Adipose tissue (tissue), 3 donors: ENCODE measurements around the gene STIM1. TPM values are rescaled to one million over a fixed set of nuclear protein-coding genes. Genes with fewer than 3 reads are reported as not detected.

Source experiments
- H3K27ac ChIP-seq: one replicate; pipeline ENCODE4 v1.5.1; 2013; ENCODE audit warnings: low read depth, low read length
- WGBS, 3 donors: extraction: QIAGEN DNeasy Blood & Tissue Kit; methylation state at CpG; one replicate each; pipeline ENCODE4 v1.1.7; 2013; 5-methylcytosine and 5-hydroxymethylcytosine counted together
- polyA plus RNA-seq, 3 donors: library from polyadenylated mRNA; stranded (reverse); fragments of 200-250 nt; gene quantifications; one replicate each; pipeline ENCODE4 v1.2.3, GENCODE V29; 2013
- donor health status: healthy with polysubstance abuse.
- donor health status: Bipolar disorder and iron deficiency.
- donor health status: healthy.

STIM1 gene
- polyA plus RNA-seq, 3 donors, result 17.6 to 49.7 (median 40.0) TPM

- WGBS, 3 donors, result 88 to 97% (median 94%) methylated on average over 3 of the region's 3 CpGs
- no peak overlapping the region for H3K27ac ChIP-seq
Measured at GRCh38 chr11:3826721-3827120, 28.7 kb upstream of the STIM1 start.

- whole genome bisulfite sequencing, 3 donors, result 88 to 91% (median 89%) methylated on average over 35 of the region's 35 CpGs
- H3K27ac ChIP-seq, result no peak overlapping the region
Measured at GRCh38 chr11:3827434-3828186, 27.9 kb upstream of the STIM1 start.

- 95 to 100% (median 97%) methylated on average over 3 of the region's 3 CpGs for WGBS, 3 donors
- H3K27ac ChIP-seq, result no peak overlapping the region
Measured at GRCh38 chr11:3830088-3830487, 25.4 kb upstream of the STIM1 start.

- 52 to 85% (median 68%) methylated on average over 1 of the region's 1 CpG for WGBS, 3 donors
- H3K27ac ChIP-seq, result no peak overlapping the region
Measured at GRCh38 chr11:3830730-3831129, 24.7 kb upstream of the STIM1 start.

- WGBS, 3 donors, result 57 to 80% (median 57%) methylated on average over 12 to 13 of the region's 13 CpGs
Measured at GRCh38 chr11:3831378-3832239, 23.9 kb upstream of the STIM1 start.

GRCh38 chr11:3832816-3833215 is 22.6 kb upstream of the STIM1 start:
- WGBS, 3 donors, result 67 to 95% (median 92%) methylated on average over 2 of the region's 2 CpGs
- no peak overlapping the region for H3K27ac ChIP-seq

More at GRCh38 chr11:3831378-3832239, 23.9 kb upstream of the STIM1 start:
- no peak overlapping the region for H3K27ac ChIP-seq

- WGBS, 3 donors, result 70 to 93% (median 77%) methylated on average over 2 of the region's 2 CpGs
- no peak overlapping the region for H3K27ac ChIP-seq
Measured at GRCh38 chr11:3833449-3833848, 22.0 kb upstream of the STIM1 start.

GRCh38 chr11:3834349-3834663 is 21.2 kb upstream of the STIM1 start:
- no peak overlapping the region for H3K27ac ChIP-seq

GRCh38 chr11:3834664-3835461 is 20.6 kb upstream of the STIM1 start:
- no peak overlapping the region for H3K27ac ChIP-seq
- 44 to 83% (median 50%) methylated on average over 7 of the region's 7 CpGs for WGBS, 3 donors

More at GRCh38 chr11:3834349-3834663, 21.2 kb upstream of the STIM1 start:
- 39 to 79% (median 46%) methylated on average over 4 of the region's 4 CpGs for WGBS, 3 donors

GRCh38 chr11:3835751-3836150 is 19.7 kb upstream of the STIM1 start:
- 27 to 78% (median 45%) methylated on average over 4 of the region's 4 CpGs for WGBS, 3 donors
- no peak overlapping the region for H3K27ac ChIP-seq

- 28 to 77% (median 36%) methylated on average over 5 of the region's 5 CpGs for WGBS, 3 donors
- peak overlapping the region; percentile 63 for H3K27ac ChIP-seq
Measured at GRCh38 chr11:3836903-3837302, 18.6 kb upstream of the STIM1 start.

GRCh38 chr11:3837793-3838192 is 17.7 kb upstream of the STIM1 start:
- H3K27ac ChIP-seq, result peak overlapping the region; percentile 62
- 26 to 86% (median 79%) methylated on average over 1 of the region's 1 CpG for WGBS, 3 donors

GRCh38 chr11:3838504-3838903 is 17.0 kb upstream of the STIM1 start:
- WGBS, 3 donors, result 57 to 86% (median 62%) methylated on average over 2 of the region's 2 CpGs
- H3K27ac ChIP-seq, result peak overlapping the region; percentile 62

GRCh38 chr11:3840004-3840869 is 15.2 kb upstream of the STIM1 start:
- H3K27ac ChIP-seq, result peak overlapping the region; percentile 93
- 1 to 3% (median 1%) methylated on average over 34 to 46 of the region's 46 CpGs for WGBS, 3 donors

GRCh38 chr11:3840870-3841425 is 14.5 kb upstream of the STIM1 start, which contains the start of gene RHOG:
Gene RHOG, minus strand, starts transcription at chr11:3840959. Its CDS starts 12,821 bp downstream, at chr11:3828138.
- peak within 1 kb of the TSS; percentile 95 for H3K27ac ChIP-seq
- 0 to 2% (median 1%) methylated on average over 15 to 42 of the region's 42 CpGs for WGBS, 3 donors

- H3K27ac ChIP-seq, result peak overlapping the region; percentile 95
- 24 to 26% (median 24%) methylated on average over 37 to 44 of the region's 44 CpGs for WGBS, 3 donors
Measured at GRCh38 chr11:3841426-3842350, 13.8 kb upstream of the STIM1 start.
